NCI-H748 treated with DMSO at 0.1 percent for 48 hours (cell line): ENCODE data around the gene NDUFS8.

Source experiments
- DNase-seq: peaks from one replicate; lab custom pipeline; 2025; lab: John Stamatoyannopoulos, UW

Gene NDUFS8

GRCh38 chr11:68016161-68016903 lies 14.1 kb upstream of the NDUFS8 start:
- DNase-seq, result no peak

GRCh38 chr11:68016904-68017817 lies 13.3 kb upstream of the NDUFS8 start:
- DNase-seq, result no peak

GRCh38 chr11:68017980-68018729 lies 12.3 kb upstream of the NDUFS8 start:
- DNase-seq, result no peak

- DNase-seq, result no peak
Observed at GRCh38 chr11:68018730-68019190, 11.7 kb upstream of the NDUFS8 start.

- DNase-seq, result no peak
Observed at GRCh38 chr11:68019486-68019885, 11.0 kb upstream of the NDUFS8 start.

- DNase-seq, result no peak
Observed at GRCh38 chr11:68020575-68020974, 9.9 kb upstream of the NDUFS8 start.

- no peak for DNase-seq
Observed at GRCh38 chr11:68021167-68021787, 9.2 kb upstream of the NDUFS8 start.

GRCh38 chr11:68022531-68022930 lies 8.0 kb upstream of the NDUFS8 start:
- no peak for DNase-seq

- no peak for DNase-seq
Observed at GRCh38 chr11:68024508-68024907, 6.0 kb upstream of the NDUFS8 start.

- DNase-seq, result no peak
Observed at GRCh38 chr11:68025047-68025446, 5.4 kb upstream of the NDUFS8 start.

- no peak for DNase-seq
Observed at GRCh38 chr11:68026391-68027105, 3.9 kb upstream of the NDUFS8 start.

GRCh38 chr11:68027667-68028066 lies 2.8 kb upstream of the NDUFS8 start:
- DNase-seq, result no peak

GRCh38 chr11:68028802-68029545 lies 1.5 kb upstream of the NDUFS8 start:
- DNase-seq, result no peak

GRCh38 chr11:68031144-68031464 lies 623 bp downstream of the NDUFS8 start:
- DNase-seq, result no peak

- DNase-seq, result no peak
Observed at GRCh38 chr11:68032003-68032402, 1.5 kb downstream of the NDUFS8 start.

GRCh38 chr11:68032997-68033707 lies 2.7 kb downstream of the NDUFS8 start:
- no peak for DNase-seq

GRCh38 chr11:68033708-68034045 lies 3.2 kb downstream of the NDUFS8 start:
- no peak for DNase-seq

- no peak for DNase-seq
Observed at GRCh38 chr11:68035266-68035876, 4.9 kb downstream of the NDUFS8 start.

- DNase-seq, result no peak
Observed at GRCh38 chr11:68036141-68036716, 5.7 kb downstream of the NDUFS8 start.
